ENCODE measurements around the gene CD3G. TPM values are rescaled to one million over a fixed set of nuclear protein-coding genes. Genes with fewer than 3 reads are reported as not detected.
A peak's percentile ranks its signal among the peaks of the same experiment; 100 is the strongest.

Gene CD3G
- 100 to 1,000 TPM; 102 to 109 TPM for total RNA-seq
- 161 TPM for polyA plus RNA-seq (2013, experiment 1 of 2)
- polyA plus RNA-seq (2013, experiment 2 of 2): 132 TPM
- total RNA-seq: 48.5 to 266 (median 128) reads per million in 172 experiments

- Histone ChIP-seq H3K36me3 (ENCODE audit: insufficient read depth, low read length) (peaks cover 29% of the 10 kb centered on the region), H3K27ac (ENCODE audit: low read depth in 1 of 2, low read length in 2 of 2) (peak within 1 kb of the TSS; percentile 84 to 90), H3K9me3 (ENCODE audit: control insufficient read depth in 1 of 2, insufficient read depth in 1 of 2, low read length in 2 of 2) (no peaks in the 10 kb centered on the region), H3K4me1 (ENCODE audit: insufficient read depth, low read length) (peaks cover 61% of the 10 kb centered on the region), H3K4me3 (ENCODE audit: low read length) (peak within 1 kb of the TSS; percentile 86), H3K27me3 (ENCODE audit: control insufficient read depth in 1 of 2, insufficient read depth in 2 of 2, low read length in 2 of 2) (no peaks in the 10 kb centered on the region)
- H3K36me3 Mint-ChIP-seq (ENCODE audit: low read depth): peaks cover 75% of the 10 kb centered on the region
- ChIA-PET POLR2A (interaction anchor here (0.6 to 2.0 kb wide), 7 partner anchors 9 to 146 kb away, joined by 3 to 9 read pairs (median 4); partner anchors contain the start of genes JAML and UBE4A), CTCF (interaction anchor here (1.1 to 7.8 kb wide), 2 partner anchors 9 to 47 kb away, joined by 4 to 56 read pairs; no protein-coding TSS in a partner anchor)
- TF ChIP-seq CTCF (IDR thresholded peaks at IDR 0.05): no peak
- intact Hi-C loops (cut with DNase I, micrococcal nuclease): loop anchor here (1.0 to 5.0 kb wide), 5 partner anchors 15 to 142 kb away; partner anchors contain the start of genes UBE4A (in 2 of the 2) and JAML (in 1 of the 2)
- DNase-seq (peak; percentile 63 to 86 (median 80)), ATAC-seq (ENCODE audit: poor library complexity) (peak; percentile 75)
- peak within 1 kb of the TSS; percentile 97 for H3K4me3 Mint-ChIP-seq
- no peaks in the 10 kb centered on the region for H3K27me3 Mint-ChIP-seq
- H3K27ac Mint-ChIP-seq: peak within 1 kb of the TSS; percentile 98
- H3K9me3 Mint-ChIP-seq: no peaks in the 10 kb centered on the region
- H3K4me1 Mint-ChIP-seq (ENCODE audit: low read depth): peaks cover 83% of the 10 kb centered on the region
These were observed at the start of gene CD3G for GRCh38 chr11:118343981-118344515. Gene CD3G (plus strand): TSS chr11:118344344. CDS start chr11:118344424, 80 bp downstream.

- H3K27me3 Mint-ChIP-seq: no peaks in the 10 kb centered on the region
- no peaks in the 10 kb centered on the region for H3K9me3 ChIP-seq (ENCODE audit: control insufficient read depth in 1 of 2, insufficient read depth in 1 of 2, low read length in 2 of 2)
- no peak for TF ChIP-seq CTCF (IDR thresholded peaks at IDR 0.05)
- CTCF ChIA-PET: interaction anchor here (0.6 to 4.1 kb wide), 32 partner anchors 9 to 97 kb away, joined by 3 to 56 read pairs (median 5); partner anchors contain the start of genes CD3D, CD3E, CD3G and JAML
- H3K4me3 Mint-ChIP-seq: no peak overlapping the region
- no peak overlapping the region for H3K27ac ChIP-seq (ENCODE audit: low read depth in 1 of 2, low read length in 2 of 2)
- H3K4me1 Mint-ChIP-seq (ENCODE audit: low read depth): peaks cover 32% of the 10 kb centered on the region
- ATAC-seq (ENCODE audit: poor library complexity): no peak
- H3K9me3 Mint-ChIP-seq: no peaks in the 10 kb centered on the region
- intact Hi-C loops (cut with DNase I, micrococcal nuclease): loop anchor here in 1 of 2 experiments (5.0 kb wide), 1 partner anchor 192 kb away; no protein-coding TSS in a partner anchor
- no peak overlapping the region for H3K27ac Mint-ChIP-seq
- H3K4me3 ChIP-seq (ENCODE audit: low read length): no peak overlapping the region
- peak in 1 of 14 experiments; percentile 59 for DNase-seq
- POLR2A ChIA-PET: interaction anchor here (0.7 to 2.5 kb wide), 15 partner anchors 9 to 97 kb away, joined by 3 to 16 read pairs (median 6); partner anchors contain the start of genes CD3D, CD3E, JAML and MPZL2
- no peaks in the 10 kb centered on the region for H3K27me3 ChIP-seq (ENCODE audit: control insufficient read depth in 1 of 2, insufficient read depth in 2 of 2, low read length in 2 of 2)
- no peaks in the 10 kb centered on the region for H3K36me3 Mint-ChIP-seq (ENCODE audit: low read depth)
- H3K4me1 ChIP-seq (ENCODE audit: insufficient read depth, low read length): peaks cover 15% of the 10 kb centered on the region
- no peaks in the 10 kb centered on the region for H3K36me3 ChIP-seq (ENCODE audit: insufficient read depth, low read length)
These were observed 48.9 kb upstream of the CD3G start for GRCh38 chr11:118295199-118295598.

GRCh38 chr11:118295815-118296454, 48.2 kb upstream of the CD3G start:
- H3K27ac ChIP-seq (ENCODE audit: low read depth in 1 of 2, low read length in 2 of 2): no peak overlapping the region
- Mint-ChIP-seq H3K4me1 (ENCODE audit: low read depth) (peaks cover 36% of the 10 kb centered on the region), H3K36me3 (ENCODE audit: low read depth) (no peaks in the 10 kb centered on the region), H3K27me3 (no peaks in the 10 kb centered on the region), H3K9me3 (no peaks in the 10 kb centered on the region), H3K4me3 (no peak overlapping the region), H3K27ac (peak overlapping the region; percentile 29)
- H3K27me3 ChIP-seq (ENCODE audit: control insufficient read depth in 1 of 2, insufficient read depth in 2 of 2, low read length in 2 of 2): no peaks in the 10 kb centered on the region
- H3K4me3 ChIP-seq (ENCODE audit: low read length): no peak overlapping the region
- peaks cover 12% of the 10 kb centered on the region for H3K4me1 ChIP-seq (ENCODE audit: insufficient read depth, low read length)
- no peaks in the 10 kb centered on the region for H3K9me3 ChIP-seq (ENCODE audit: control insufficient read depth in 1 of 2, insufficient read depth in 1 of 2, low read length in 2 of 2)
- H3K36me3 ChIP-seq (ENCODE audit: insufficient read depth, low read length): no peaks in the 10 kb centered on the region
- ChIA-PET CTCF (interaction anchor here (0.5 to 4.1 kb wide), 35 partner anchors 9 to 106 kb away, joined by 3 to 56 read pairs (median 5); partner anchors contain the start of genes CD3D, CD3E, CD3G and JAML), POLR2A (interaction anchor here (0.7 to 2.5 kb wide), 15 partner anchors 9 to 97 kb away, joined by 3 to 16 read pairs (median 6); partner anchors contain the start of genes CD3D, CD3E, JAML and MPZL2)
- DNase-seq (peak in 12 of 14 experiments; percentile 23 to 81 (median 45)), ATAC-seq (ENCODE audit: poor library complexity) (peak; percentile 85)
- peak; percentile 76 for TF ChIP-seq CTCF (IDR thresholded peaks at IDR 0.05)
- intact Hi-C loops (cut with DNase I, micrococcal nuclease): loop anchor here (1.0 to 5.0 kb wide), 4 partner anchors 19 to 192 kb away; no protein-coding TSS in a partner anchor

Measured in CD4-positive, alpha-beta T cell (primary cell).